Smooth muscle cell of the pulmonary artery (primary cell): ENCODE data around the gene DVL3. TPM values are rescaled to one million over a fixed set of nuclear protein-coding genes. Genes with fewer than 3 reads are reported as not detected.

Source experiments
- total RNA-seq: library from RNA; depleted of rRNA; stranded (reverse); fragments of >200 nt; gene quantifications from 2 replicates; pipeline ENCODE4 v1.2.3, GENCODE V29; 2014

Gene DVL3
- 45.7 and 57.3 TPM in 2 replicates for total RNA-seq

DNA sequence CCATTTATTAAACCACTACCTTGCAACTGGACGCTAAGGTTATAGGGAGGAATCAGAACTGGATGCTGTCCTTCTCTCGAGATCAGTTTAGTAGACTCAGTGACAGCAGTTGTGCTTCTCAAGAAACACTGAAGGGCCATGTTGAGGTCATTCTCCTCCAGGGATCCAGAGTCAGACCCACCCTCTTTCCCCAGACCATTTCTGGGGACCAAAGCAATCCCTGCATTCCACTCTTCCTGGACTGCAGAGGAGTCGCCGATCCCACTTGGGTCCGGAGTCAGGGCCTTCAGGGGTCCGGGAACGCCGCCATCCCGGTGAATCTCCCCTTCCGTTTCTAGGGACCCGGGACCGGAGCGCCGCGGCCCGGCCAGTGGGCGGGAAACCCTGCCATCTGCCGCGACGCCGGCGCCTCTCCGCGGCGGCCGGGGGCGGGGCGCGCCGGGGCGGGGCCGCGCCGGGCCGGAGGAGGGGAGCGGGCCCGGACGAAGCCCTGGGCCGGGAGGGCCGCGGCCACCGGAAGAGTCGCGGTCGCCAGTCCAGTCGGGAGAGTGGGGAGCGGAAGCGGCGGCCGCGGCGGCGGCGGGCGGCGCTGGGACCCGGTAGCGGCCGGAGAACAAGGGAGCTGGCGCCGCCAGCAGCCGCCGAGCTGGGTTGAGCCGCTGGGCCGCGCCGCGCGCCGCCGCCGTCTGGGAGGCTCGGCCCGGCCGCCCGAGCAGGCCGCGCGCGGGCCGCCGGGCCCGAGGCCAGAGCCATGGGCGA, at the start of gene DVL3:
TSS of gene DVL3 (plus strand) at position 493 of the 759 bp plus-strand sequence. CDS start at position 752, 259 bp downstream.

DNA sequence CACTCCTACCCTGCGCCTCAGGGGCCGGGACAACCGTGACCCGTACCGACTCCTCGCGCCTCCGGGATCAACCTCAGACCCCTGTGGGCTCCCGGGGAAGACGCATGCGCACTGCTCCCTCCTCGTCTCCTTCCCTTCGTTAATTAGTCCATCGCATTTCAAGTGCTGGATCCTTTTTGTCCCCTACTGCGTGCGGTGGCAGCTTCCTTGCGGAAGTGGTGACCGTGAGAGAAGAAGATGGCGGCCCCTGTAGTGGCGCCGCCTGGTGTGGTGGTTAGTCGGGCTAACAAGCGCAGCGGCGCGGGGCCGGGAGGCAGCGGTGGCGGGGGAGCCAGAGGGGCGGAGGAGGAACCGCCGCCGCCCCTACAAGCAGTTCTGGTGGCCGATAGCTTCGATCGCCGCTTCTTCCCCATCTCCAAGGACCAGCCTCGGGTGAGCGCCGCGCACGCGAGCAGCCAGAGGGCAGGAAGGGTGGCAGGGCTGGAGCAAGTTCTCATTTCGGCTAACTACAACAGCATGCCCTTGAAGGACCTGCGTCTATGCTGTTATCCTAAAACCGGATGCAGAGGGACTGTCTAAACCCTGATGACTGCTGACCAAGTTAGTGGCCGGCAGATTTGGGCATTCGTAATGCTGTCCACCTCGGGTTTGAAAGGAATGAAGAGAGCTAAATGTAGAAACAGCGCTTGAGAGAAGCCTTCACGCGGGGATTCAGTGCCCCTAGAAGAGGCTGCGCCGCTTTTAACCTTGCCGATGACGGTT, 19.8 kb upstream of the DVL3 start, which contains the start of gene EIF2B5:
TSS of gene EIF2B5 (plus strand) at position 210 of the 762 bp plus-strand sequence. CDS start at position 238, 28 bp downstream.

DNA sequence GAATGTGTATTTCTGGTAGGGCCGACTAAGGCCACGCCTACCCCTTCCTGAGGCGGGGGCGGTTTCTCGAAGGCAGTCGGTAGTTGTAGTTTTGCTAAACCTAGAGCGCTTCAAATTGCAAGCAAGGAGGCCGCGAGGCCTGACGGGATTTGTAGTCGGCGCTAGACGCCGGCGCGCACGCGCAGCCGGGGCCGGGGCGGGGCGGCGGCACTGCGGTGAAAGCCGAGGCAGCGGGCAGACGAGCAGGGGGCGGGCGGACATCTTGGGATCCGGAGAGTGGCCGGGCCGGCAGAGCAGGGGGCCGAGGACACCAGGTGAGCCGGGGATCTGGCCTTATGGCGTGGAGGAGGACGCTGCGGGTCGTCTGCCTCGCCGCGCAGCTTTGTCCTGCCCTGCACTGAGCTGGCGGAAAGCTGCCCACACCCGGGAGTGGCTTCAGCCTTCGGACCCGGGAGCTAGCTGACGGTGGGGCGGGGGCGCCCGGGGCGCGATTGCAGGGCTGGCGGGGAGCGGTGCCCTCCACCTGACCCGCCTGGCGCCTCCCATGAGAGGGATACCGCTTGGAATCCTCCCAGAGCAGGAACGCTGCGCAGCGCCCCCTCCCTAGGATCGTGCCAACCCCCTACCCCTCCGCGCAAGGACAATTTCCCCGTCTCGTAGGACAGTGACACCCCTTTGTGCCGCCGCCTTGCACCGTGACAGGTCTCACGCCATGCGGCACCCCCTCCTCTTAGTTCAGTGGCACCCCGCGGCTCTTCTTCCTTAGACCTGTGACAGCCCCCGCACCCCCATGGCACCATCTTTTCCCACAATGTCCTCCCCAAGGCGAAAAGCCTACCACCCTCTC, 19.7 kb downstream of the DVL3 start, which contains the start of gene AP2M1:
TSS of gene AP2M1 (plus strand) at position 210 of the 847 bp plus-strand sequence. CDS start 2,139 bp downstream, outside the sequence.

DNA sequence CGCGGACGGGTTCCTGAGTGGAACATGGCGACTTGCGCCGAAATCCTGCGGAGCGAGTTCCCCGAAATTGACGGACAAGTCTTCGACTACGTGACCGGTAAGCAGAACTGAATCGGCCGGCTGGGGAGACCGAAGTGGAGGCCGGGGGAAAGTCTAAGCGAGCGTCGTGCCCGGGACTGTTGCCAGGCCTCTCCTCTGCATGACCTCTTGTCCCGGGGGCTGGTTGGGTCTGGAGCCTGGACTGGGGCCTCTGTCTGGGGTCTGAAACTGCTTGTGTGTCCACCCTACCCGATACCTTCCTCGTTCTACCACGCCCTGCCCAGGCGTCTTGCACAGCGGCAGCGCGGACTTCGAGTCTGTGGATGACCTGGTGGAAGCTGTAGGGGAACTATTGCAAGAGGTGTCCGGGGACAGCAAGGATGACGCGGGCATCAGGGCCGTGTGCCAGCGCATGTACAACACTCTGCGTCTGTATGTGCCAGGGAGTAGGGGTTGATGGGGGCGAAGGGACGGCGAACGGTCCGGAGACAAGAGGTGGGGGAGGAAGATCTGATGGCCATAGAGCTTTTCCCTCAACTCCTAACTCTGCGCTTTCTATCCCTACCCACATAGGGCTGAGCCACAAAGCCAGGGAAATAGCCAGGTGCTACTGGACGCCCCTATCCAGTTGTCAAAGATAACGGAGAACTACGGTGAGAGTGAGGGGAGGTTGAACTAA, 31.2 kb downstream of the DVL3 start, which contains the start of gene ABCF3:
TSS of gene ABCF3 (plus strand) at position 16 of the 718 bp plus-strand sequence. CDS start at position 25, 9 bp downstream.

Other genes starting within 250 kb of the DVL3 start
- gene ABCC5, start 137.5 kb upstream of the DVL3 start, total RNA-seq, result 18.9 and 22.9 TPM in 2 replicates
- gene HTR3D, start 123.6 kb upstream of the DVL3 start, total RNA-seq, result not detected in 2 replicates
- not detected in 2 replicates for gene HTR3C, start 102.3 kb upstream of the DVL3 start, total RNA-seq
- gene HTR3E, start 58.3 kb upstream of the DVL3 start, total RNA-seq, result not detected in 2 replicates
- gene EIF2B5, start 20.0 kb upstream of the DVL3 start, total RNA-seq, result 27.0 and 27.2 TPM in 2 replicates
- 363 and 399 TPM in 2 replicates for gene AP2M1, start 19.5 kb downstream of the DVL3 start, total RNA-seq
- gene ABCF3, start 30.8 kb downstream of the DVL3 start, total RNA-seq, result 64.6 and 69.0 TPM in 2 replicates
- 0.03 and 0.52 TPM in 2 replicates for gene VWA5B2, start 74.2 kb downstream of the DVL3 start, total RNA-seq
- gene ALG3, start 93.6 kb downstream of the DVL3 start, total RNA-seq, result 43.6 and 51.5 TPM in 2 replicates
- gene EEF1AKMT4, start 94.3 kb downstream of the DVL3 start, total RNA-seq, result 2.2 and 2.9 TPM in 2 replicates
- gene CAMK2N2, start 106.2 kb downstream of the DVL3 start, total RNA-seq, result 0.13 TPM in 2 replicates
- gene ECE2, start 120.6 kb downstream of the DVL3 start, total RNA-seq, result 0.17 TPM in 1 of 2 replicates, not detected in the other
- 314 and 468 TPM in 2 replicates for gene PSMD2, start 143.9 kb downstream of the DVL3 start, total RNA-seq
- 496 and 598 TPM in 2 replicates for gene EIF4G1, start 159.2 kb downstream of the DVL3 start, total RNA-seq
- 26.5 and 44.6 TPM in 2 replicates for gene FAM131A, start 182.2 kb downstream of the DVL3 start, total RNA-seq
- 3.3 and 4.4 TPM in 2 replicates for gene CLCN2, start 206.2 kb downstream of the DVL3 start, total RNA-seq
- 54.1 and 55.5 TPM in 2 replicates for gene POLR2H, start 206.3 kb downstream of the DVL3 start, total RNA-seq
- 0.10 and 0.46 TPM in 2 replicates for gene THPO, start 222.8 kb downstream of the DVL3 start, total RNA-seq
- 1.5 and 10.9 TPM in 2 replicates for gene CHRD, start 224.7 kb downstream of the DVL3 start, total RNA-seq